ENCODE results near the gene HSD17B8.

Gene HSD17B8

DNA sequence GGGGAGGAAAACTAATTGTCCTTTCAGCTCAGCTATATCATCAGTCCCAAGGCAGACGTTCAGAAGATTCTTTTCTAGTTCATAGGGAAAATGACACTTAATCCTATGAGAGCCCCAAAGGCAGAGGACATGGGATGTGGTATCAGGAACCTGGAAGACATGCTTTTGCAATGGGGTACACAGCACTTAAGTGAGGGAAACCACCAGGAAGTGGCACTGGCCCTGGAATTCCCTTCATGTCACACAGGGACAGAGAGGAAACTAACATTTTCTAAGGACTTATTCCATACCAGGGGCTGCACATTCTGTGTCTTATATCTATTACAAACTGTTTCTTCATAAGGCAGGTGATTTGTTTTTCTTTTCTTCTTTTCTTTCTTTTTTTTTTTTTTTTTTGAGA is 39.0 kb downstream of the HSD17B8 start:
- Histone ChIP-seq H3K4me3 (ENCODE audit: low read depth, low read length) (no peak overlapping the region), H3K36me3 (no peaks in the 10 kb centered on the region), H3K27me3 (peaks cover 29% of the 10 kb centered on the region), H3K9me3 (no peaks in the 10 kb centered on the region), H3K4me1 (peaks cover under 1% of the 10 kb centered on the region; the same call in 1 of the 2 replicates)
- DNase-seq = no peak
- TF ChIP-seq, protein P1, sequence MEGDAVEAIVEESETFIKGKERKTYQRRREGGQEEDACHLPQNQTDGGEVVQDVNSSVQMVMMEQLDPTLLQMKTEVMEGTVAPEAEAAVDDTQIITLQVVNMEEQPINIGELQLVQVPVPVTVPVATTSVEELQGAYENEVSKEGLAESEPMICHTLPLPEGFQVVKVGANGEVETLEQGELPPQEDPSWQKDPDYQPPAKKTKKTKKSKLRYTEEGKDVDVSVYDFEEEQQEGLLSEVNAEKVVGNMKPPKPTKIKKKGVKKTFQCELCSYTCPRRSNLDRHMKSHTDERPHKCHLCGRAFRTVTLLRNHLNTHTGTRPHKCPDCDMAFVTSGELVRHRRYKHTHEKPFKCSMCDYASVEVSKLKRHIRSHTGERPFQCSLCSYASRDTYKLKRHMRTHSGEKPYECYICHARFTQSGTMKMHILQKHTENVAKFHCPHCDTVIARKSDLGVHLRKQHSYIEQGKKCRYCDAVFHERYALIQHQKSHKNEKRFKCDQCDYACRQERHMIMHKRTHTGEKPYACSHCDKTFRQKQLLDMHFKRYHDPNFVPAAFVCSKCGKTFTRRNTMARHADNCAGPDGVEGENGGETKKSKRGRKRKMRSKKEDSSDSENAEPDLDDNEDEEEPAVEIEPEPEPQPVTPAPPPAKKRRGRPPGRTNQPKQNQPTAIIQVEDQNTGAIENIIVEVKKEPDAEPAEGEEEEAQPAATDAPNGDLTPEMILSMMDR (IDR thresholded peaks at IDR 0.05; ENCODE audit: low read depth, low read length) = no peak

DNA sequence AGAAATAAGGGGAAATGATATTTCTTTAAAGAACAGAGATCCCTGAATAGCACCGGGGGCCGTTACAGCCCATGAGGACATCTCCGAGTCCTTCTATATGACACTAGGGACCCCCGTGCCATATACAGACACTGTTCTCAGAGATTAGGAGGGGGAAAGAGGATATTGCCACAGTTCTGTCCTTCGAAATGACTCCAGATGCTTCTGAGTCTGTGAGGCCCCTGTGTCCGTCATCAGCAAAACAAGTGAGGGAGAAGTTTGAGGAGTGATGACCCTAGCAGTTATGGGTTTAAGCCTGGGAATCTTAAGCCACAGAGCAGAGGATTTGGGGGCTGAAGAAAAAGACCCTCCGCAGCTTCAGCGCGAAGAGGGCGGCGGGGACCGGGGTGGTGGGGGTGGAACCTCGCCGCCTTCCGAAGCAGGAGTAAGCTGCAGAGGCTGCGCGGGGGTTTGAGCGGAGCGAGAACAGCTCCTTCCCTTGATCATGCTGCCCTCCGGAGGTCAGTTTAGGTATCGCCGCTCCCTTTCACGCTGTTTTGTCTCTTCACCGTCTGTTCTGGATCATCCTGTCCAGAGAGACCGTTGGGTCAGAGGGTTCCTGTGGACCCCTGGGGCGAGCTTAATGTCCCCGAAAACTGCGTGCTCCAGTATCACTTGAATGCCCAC is 43.7 kb downstream of the HSD17B8 start:
- H3K36me3 ChIP-seq = no peaks in the 10 kb centered on the region
- H3K4me3 ChIP-seq (ENCODE audit: low read depth, low read length) = peak overlapping the region; percentile 70
- TF ChIP-seq, protein P1 (IDR thresholded peaks at IDR 0.05; ENCODE audit: low read depth, low read length) = peak; percentile 89
- DNase-seq = peak; percentile 90
- peaks cover 12% of the 10 kb centered on the region for H3K4me1 ChIP-seq
- H3K27me3 ChIP-seq = peaks cover 4% of the 10 kb centered on the region; the same call in 1 of the 2 replicates
- H3K9me3 ChIP-seq = no peaks in the 10 kb centered on the region

DNA sequence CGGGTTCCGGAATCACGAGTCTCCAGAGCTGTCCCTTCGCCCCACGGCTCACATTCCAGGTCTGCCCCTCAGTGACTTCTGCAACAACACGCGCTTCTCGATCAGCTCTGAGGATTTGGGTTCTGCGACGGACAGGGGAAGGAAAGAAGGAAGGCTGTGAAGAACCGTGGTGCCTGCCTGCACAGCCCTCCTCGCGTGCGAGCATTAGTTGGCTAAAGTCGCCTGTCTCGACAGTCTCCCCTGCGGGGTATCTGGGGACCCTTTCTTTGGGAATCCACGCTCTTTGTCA is 44.1 kb downstream of the HSD17B8 start:
- H3K4me1 ChIP-seq = peaks cover 12% of the 10 kb centered on the region
- peak overlapping the region; percentile 70 for H3K4me3 ChIP-seq (ENCODE audit: low read depth, low read length)
- no peaks in the 10 kb centered on the region for H3K27me3 ChIP-seq
- no peaks in the 10 kb centered on the region for H3K36me3 ChIP-seq
- H3K9me3 ChIP-seq = no peaks in the 10 kb centered on the region
- TF ChIP-seq, protein P1 (IDR thresholded peaks at IDR 0.05; ENCODE audit: low read depth, low read length) = no peak
- peak; percentile 38 for DNase-seq

DNA sequence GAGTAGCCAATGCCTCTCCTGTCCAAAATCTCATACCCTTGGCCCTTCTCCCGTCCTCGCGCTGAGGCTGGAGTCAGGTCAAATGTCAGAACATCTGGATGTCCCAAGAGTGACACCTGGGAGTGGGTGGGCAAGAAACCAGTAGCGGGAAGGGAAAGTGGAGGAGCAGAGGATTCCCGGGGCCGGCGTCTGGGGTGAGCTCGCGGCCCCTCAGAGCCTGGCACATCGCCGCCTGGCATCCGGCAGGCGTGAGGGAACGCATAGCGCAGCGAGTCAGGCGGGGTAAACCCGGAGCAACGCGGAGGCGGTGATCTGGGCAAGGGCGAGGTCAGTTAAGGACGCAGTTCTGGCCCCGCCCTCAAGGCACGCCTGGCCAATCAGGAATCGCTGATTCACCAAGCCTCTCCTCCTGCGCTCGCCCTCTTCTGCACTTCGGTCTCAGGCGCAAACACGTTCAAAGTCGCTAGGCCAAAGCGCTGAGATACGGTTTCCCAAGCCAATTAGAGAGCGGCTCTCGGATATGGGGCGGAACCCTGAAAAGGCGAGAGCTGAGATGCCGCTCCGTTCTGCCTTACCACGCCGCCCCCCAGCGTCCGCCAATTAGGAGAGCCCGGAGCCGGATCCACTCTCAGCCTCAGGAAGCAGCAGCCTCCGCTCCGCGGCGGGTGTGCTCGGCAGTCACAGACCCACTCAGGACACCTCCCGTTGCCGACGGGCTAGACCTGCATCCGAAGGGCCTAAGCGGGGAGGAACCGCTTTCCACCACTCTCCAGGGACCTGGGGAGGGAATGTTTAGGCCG is 44.7 kb downstream of the HSD17B8 start:
- peak; percentile 98 for DNase-seq
- Histone ChIP-seq H3K27me3 (no peaks in the 10 kb centered on the region), H3K4me3 (ENCODE audit: low read depth, low read length) (peak overlapping the region; percentile 72), H3K9me3 (no peaks in the 10 kb centered on the region), H3K36me3 (no peaks in the 10 kb centered on the region), H3K4me1 (peaks cover 12% of the 10 kb centered on the region)
- TF ChIP-seq, protein P1 (IDR thresholded peaks at IDR 0.05; ENCODE audit: low read depth, low read length) = no peak

DNA sequence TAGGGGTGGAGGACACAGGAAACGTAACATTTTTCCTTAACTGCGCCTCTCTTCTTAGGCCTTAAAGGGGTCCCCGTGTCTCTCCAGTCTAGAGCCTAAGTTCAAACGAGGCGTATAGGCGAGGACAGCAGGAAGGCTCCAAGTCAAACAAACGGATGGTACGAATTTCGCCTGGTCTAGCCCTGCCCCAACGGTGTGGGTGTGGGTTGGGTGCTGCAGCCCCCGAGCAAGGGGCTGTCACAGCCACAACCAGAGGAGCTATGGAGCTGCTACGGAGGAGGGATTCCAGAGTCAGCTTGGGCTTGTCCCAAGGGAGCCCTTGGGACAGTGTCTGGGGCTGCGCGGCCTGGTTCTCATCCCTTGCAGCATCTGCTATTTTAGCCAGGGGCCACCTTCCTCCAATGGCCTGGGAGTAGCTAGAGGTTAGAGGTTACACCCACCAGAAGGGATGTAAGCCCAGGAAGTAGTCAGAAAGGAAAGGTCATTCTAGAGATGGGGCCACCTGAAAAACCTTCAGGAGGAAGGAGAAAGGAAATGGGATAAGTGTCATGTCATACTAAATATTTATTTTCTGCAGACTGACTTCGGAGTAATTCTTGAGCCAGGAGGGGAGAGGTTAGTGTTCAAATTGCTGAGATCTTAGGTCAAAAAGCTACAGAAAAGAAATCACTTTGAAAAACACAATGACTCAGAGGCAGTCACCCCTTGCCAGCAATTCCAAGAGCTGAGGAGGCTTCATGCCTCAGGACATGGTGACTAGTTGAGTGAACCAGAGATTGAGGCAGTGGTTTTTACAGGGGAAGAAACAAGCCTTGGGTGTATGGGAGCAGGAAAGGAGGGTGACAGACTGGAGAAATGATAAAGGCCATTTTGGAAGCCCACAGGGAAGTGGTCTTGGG is 45.5 kb downstream of the HSD17B8 start:
- Histone ChIP-seq H3K4me1 (peaks cover 12% of the 10 kb centered on the region), H3K27me3 (no peaks in the 10 kb centered on the region), H3K9me3 (no peaks in the 10 kb centered on the region), H3K4me3 (ENCODE audit: low read depth, low read length) (peak overlapping the region; percentile 72), H3K36me3 (no peaks in the 10 kb centered on the region)
- TF ChIP-seq, protein P1 (IDR thresholded peaks at IDR 0.05; ENCODE audit: low read depth, low read length) = no peak
- DNase-seq = peak; percentile 83
